HG03432 (cell line): Measurements from ENCODE around the gene NVL.

ENCODE experiments used
- ATAC-seq: cut with Tn5 transposase; IDR thresholded peaks from one replicate; pipeline ENCODE4 v1.9.1; 2021; ENCODE audit warnings: mild to moderate bottlenecking, moderate library complexity; ENCODE audit not compliant: unreplicated experiment

Gene NVL

DNA sequence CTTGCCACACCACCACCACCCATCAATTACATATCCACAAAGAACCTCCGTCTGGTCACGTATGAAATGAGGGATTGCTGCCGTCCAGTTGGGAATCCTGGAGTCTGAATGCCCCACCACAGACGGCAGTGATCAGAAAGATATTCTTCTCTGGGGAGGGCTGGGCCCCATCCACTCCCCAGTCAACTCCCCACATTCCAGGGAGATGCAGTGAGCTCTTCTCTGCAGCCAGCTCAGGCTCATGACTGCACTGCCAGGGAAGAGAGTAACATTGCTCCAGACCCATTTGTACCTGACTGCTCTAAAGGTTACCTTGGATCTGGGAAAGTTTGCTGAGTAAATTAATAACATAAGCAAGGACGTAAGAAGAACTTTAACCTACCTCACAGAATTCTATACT, 128.6 kb downstream of the NVL start:
- no peak for ATAC-seq

DNA sequence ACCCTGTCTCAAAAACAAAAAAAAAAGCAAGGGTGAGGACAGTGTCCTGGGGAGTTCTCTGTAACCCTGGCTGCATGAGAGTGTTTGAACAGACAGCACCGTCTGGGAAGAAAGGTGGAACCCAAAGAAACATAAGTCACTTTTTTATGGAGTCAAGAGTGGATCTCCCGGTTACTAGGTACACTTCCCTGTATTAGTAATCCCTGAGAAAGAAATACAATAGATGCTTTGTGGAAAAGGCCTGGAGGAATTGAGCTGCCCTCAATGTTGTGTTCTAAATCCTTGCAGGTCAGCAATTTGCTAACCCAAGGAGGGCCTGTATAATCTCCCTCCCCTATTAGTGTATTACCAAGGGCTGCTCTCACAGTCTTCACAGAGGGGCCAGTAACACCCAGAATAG, 130.3 kb downstream of the NVL start:
- no peak for ATAC-seq

- no peak for ATAC-seq
Observed at GRCh38 chr1:224198572-224198971, 131.4 kb downstream of the NVL start.

- ATAC-seq: no peak
Observed at GRCh38 chr1:224196813-224197600, 133.0 kb downstream of the NVL start.

DNA sequence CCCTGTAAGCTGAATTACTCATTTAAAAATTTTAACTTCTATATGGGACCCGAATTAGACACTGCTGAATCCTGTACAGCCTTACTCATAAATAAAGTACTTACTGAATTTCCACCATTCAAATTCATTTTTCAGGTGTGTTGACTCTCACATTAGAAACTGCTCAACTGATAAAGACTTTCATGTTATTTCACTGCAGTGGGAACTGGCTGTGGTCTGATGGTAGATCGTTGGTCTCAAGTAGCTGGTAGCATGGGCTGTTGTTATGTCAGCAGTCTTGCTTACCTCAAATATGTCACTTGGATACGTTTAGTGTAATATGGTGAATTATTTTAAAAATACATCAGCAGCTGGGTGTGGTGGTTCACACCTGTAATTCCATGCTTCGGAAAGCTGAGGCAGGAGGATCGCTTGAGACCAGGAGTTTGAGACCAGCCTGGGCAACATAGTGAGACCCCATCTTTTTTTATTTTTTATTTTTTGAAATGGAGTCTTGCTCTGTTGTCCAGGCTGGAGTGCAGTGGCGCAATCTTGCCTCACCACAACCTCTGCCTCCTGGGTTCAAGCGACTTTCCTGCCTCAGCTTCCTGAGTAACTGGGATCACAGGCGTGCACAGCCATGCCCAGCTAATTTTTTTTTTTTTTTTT, 136.5 kb downstream of the NVL start:
- ATAC-seq: no peak

DNA sequence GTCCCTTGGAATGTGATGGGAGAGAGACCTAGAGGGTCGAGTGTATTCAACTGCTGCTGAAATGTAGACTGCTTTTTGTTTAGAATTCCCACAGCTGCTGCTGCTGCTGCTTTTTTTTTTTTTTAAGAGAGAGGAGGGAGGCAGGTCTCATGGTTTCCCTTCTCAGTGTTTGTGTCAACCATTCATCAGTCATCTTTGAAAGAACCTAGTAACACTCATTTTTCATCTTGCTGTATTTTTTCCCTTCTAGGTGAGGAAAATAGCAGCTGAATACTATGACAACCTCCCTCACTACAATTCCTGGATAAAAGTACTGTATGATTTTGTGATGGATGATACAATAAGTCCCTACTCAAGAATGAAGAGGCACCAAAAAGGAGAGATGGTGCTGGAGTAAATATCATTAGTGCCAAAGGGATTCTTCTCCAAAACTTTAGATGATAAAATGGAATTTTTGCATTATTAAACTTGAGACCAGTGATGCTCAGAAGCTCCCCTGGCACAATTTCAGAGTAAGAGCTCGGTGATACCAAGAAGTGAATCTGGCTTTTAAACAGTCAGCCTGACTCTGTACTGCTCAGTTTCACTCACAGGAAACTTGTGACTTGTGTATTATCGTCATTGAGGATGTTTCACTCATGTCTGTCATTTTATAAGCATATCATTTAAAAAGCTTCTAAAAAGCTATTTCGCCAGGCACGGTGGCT, 137.7 kb downstream of the NVL start:
- ATAC-seq: no peak

- no peak for ATAC-seq
Observed at GRCh38 chr1:224189561-224189960, 140.4 kb downstream of the NVL start.

DNA sequence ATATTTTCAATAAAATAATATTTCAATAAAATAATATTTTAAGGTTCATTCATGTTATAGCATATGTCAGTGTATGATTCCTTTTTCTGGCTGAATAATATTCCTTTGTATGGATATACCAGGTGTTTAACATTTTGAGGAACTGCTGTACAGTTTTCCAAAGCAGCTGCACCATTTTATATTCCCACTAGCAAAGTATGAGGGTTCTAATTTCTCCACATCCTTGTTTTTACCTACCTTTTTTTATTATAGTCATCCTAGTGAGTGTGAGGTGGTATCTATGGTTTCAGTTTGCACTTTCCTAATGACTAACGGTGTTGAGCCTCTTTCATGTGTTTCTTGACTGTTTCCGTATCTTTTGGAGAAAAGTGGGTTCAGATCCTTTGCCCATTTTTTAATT, 141.7 kb downstream of the NVL start:
- no peak for ATAC-seq

- ATAC-seq: no peak
Observed at GRCh38 chr1:224185208-224185607, 144.8 kb downstream of the NVL start.

GRCh38 chr1:224183591-224184312, 146.2 kb downstream of the NVL start:
- peak; percentile 53 for ATAC-seq

DNA sequence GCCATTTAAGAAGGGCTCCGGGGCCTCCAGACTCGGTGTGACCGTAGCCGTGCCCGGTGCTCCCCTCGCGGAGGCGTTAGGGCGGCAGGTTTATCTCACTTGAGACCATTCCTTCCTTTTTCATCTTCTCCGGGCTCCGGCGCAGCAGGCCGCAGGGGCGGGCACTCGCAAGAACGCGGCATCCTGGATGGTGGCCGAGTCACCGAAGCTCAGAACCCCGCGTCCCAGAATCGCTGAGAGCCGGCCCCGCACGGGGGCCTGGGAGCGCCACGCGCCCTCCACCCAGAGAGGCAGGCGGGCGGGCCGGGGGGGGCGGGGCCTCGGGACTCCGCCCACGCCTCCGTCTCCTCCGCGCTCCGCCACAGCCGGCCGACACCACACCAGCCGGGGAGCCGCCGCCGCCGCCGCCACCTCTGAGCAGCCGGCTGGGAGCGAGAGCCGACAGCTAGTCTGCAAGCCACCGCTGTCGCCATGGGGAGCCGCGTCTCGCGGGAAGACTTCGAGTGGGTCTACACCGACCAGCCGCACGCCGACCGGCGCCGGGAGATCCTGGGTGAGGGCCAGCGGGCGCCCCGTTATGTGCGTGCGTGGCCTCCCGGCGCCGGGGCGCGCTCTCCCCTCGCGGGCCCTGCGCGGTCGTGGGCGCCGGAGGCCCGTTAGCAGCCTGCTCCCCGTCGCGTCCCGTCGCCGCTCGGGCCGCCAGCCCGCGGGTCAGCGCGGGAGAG, 146.9 kb downstream of the NVL start, which contains the start of gene DEGS1:
TSS of gene DEGS1 (plus strand) at position 375 of the 725 bp plus-strand sequence. CDS start at position 472, 97 bp downstream.
- peak; percentile 75 for ATAC-seq

GRCh38 chr1:224182057-224182865, 147.7 kb downstream of the NVL start:
- ATAC-seq: peak; percentile 48

- no peak for ATAC-seq
Observed at GRCh38 chr1:224181453-224181810, 148.5 kb downstream of the NVL start.

- no peak for ATAC-seq
Observed at GRCh38 chr1:224180783-224181452, 149.1 kb downstream of the NVL start.

GRCh38 chr1:224178894-224179293, 151.1 kb downstream of the NVL start:
- no peak for ATAC-seq

- ATAC-seq: no peak
Observed at GRCh38 chr1:224177356-224177999, 152.5 kb downstream of the NVL start.
